Measurements from ENCODE around the gene PTPRU.

PTPRU gene

DNA sequence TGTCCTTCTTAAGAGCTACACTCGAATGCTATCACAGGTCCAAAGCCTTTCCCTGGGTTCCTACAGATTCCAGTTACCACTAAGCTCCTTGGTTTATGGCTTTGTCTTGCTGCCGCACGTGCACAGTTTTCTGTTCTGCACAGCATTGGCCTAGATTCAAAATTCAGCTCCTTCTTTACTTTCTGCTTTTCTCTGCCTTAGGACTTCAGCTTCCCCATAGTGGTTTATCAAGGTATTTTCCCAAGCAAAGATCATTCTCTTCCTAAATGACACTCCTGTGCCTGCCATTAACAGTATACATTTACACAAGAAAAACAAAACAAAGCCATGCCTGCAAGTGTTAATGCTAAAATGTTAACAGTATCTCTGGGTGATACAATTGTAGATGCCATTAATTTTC lies 41.8 kb downstream of the PTPRU start:
- TF ChIP-seq POLR2AphosphoS5 (IDR thresholded peaks at IDR 0.05; ENCODE audit: low read depth, low read length), result no peak

DNA sequence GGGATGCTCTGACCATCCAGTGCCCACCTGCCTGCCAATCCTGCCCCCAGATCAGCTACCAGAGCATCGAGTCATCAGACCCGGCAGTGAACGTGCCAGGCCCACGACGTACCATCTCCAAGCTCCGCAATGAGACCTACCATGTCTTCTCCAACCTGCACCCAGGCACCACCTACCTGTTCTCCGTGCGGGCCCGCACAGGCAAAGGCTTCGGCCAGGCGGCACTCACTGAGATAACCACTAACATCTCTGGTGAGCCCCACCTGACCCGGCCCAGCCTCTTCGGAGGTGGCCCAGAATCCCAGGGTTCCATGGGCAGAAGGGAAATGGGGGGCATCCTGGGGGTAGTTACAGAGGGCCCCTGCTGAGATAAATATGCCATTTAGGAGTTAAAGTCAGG lies 43.1 kb downstream of the PTPRU start:
- no peak for TF ChIP-seq FOXP2 (optimal IDR thresholded peaks at IDR 0.05; ENCODE audit: borderline replicate concordance, extremely low read depth, extremely low read length, insufficient read depth)
- no peak for TF ChIP-seq SIN3A (IDR thresholded peaks at IDR 0.05; ENCODE audit: borderline replicate concordance, insufficient read depth, low read length)
- TF ChIP-seq, protein P1, sequence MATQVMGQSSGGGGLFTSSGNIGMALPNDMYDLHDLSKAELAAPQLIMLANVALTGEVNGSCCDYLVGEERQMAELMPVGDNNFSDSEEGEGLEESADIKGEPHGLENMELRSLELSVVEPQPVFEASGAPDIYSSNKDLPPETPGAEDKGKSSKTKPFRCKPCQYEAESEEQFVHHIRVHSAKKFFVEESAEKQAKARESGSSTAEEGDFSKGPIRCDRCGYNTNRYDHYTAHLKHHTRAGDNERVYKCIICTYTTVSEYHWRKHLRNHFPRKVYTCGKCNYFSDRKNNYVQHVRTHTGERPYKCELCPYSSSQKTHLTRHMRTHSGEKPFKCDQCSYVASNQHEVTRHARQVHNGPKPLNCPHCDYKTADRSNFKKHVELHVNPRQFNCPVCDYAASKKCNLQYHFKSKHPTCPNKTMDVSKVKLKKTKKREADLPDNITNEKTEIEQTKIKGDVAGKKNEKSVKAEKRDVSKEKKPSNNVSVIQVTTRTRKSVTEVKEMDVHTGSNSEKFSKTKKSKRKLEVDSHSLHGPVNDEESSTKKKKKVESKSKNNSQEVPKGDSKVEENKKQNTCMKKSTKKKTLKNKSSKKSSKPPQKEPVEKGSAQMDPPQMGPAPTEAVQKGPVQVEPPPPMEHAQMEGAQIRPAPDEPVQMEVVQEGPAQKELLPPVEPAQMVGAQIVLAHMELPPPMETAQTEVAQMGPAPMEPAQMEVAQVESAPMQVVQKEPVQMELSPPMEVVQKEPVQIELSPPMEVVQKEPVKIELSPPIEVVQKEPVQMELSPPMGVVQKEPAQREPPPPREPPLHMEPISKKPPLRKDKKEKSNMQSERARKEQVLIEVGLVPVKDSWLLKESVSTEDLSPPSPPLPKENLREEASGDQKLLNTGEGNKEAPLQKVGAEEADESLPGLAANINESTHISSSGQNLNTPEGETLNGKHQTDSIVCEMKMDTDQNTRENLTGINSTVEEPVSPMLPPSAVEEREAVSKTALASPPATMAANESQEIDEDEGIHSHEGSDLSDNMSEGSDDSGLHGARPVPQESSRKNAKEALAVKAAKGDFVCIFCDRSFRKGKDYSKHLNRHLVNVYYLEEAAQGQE (IDR thresholded peaks at IDR 0.05; ENCODE audit: insufficient read depth in 1 of 2, low read depth in 2 of 2, low read length in 2 of 2), result no peak

DNA sequence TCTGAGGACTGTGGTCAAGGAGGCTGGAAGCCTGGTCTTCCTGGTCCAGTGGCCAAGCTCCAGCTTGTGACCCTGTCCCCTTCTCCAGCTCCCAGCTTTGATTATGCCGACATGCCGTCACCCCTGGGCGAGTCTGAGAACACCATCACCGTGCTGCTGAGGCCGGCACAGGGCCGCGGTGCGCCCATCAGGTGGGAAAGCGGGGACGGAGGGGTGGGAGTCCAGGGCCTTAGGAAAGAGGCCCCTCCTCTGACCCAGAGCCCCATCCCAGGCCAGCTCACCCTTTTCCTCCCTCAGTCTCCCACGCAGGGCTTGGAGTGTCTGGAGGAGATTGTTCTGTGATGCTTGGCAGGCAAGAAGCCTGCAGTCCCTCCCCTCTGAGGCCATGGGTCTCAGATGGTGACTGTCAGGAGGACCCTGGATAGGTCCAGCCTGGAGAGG lies 43.6 kb downstream of the PTPRU start:
- TF ChIP-seq TAF1 (IDR thresholded peaks at IDR 0.05; ENCODE audit: borderline replicate concordance, insufficient read depth, low read length) (no peak), SIN3A (IDR thresholded peaks at IDR 0.05; ENCODE audit: borderline replicate concordance, insufficient read depth, low read length) (no peak), POLR2AphosphoS5 (IDR thresholded peaks at IDR 0.05; ENCODE audit: low read depth, low read length) (no peak), FOXP2 (optimal IDR thresholded peaks at IDR 0.05; ENCODE audit: borderline replicate concordance, extremely low read depth, extremely low read length, insufficient read depth) (no peak)
- TF ChIP-seq, protein P1 (IDR thresholded peaks at IDR 0.05; ENCODE audit: insufficient read depth in 1 of 2, low read depth in 2 of 2, low read length in 2 of 2), result no peak

DNA sequence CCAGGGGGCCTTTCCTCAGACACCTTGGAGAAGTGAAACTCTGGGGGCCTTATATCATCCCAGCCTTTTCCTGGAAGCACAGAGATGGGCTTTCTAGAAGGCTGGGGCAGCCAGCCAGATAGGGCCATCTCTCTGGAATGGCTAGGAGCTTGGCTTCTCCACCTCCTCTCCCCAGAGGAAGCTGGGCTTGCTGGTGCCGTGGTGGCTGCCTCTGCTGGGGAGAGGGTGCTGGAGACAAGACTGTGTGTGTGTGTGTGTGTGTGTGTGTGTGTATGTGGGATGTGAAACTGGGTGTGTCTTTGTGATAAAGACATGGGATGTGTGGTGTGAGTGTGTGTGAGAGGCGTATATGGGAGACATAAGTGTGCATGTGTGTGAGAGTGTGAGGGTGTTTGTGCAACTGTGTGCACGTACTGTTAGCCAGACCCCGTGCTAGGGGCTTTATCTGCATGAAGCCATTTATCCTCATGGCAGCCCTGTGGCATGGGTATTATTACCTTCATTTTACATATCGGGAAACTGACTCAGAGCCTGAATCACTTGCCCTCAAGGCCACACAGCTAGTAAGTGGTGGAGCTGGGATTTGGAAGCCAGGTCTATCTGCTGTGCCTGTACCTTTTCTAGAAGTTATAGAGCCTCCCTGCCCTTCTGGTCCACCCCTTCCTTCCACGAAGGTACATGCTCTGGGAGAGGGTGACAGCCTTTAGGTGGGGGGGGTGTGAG lies 44.2 kb downstream of the PTPRU start:
- TF ChIP-seq SIN3A (IDR thresholded peaks at IDR 0.05; ENCODE audit: borderline replicate concordance, insufficient read depth, low read length) (no peak), FOXP2 (optimal IDR thresholded peaks at IDR 0.05; ENCODE audit: borderline replicate concordance, extremely low read depth, extremely low read length, insufficient read depth) (no peak)
- TF ChIP-seq, protein P1 (IDR thresholded peaks at IDR 0.05; ENCODE audit: insufficient read depth in 1 of 2, low read depth in 2 of 2, low read length in 2 of 2), result no peak

DNA sequence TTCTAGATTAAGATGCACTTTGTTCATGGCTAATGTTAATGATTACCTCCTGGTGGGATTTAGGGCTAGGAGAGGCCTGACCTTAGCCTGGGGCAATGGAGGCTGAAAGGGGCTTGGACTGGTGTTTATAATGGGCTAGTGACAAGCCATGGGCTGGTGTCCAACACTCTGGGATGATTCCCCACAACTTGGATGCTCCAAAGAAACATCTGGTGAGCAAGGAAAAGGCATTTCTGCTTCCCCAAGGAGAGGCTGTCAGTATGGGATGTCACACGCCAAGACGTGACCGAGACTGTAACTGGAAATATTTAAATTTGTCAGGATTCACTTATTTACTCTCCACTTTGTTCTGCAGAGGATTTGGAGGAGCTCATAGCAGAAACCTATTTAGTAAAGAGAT lies 45.2 kb downstream of the PTPRU start:
- no peak for TF ChIP-seq TAF1 (IDR thresholded peaks at IDR 0.05; ENCODE audit: borderline replicate concordance, insufficient read depth, low read length)
- TF ChIP-seq, protein P1 (IDR thresholded peaks at IDR 0.05; ENCODE audit: insufficient read depth in 1 of 2, low read depth in 2 of 2, low read length in 2 of 2), result no peak
- TF ChIP-seq POLR2AphosphoS5 (IDR thresholded peaks at IDR 0.05; ENCODE audit: low read depth, low read length), result no peak
- no peak for TF ChIP-seq SIN3A (IDR thresholded peaks at IDR 0.05; ENCODE audit: borderline replicate concordance, insufficient read depth, low read length)
- TF ChIP-seq FOXP2 (optimal IDR thresholded peaks at IDR 0.05; ENCODE audit: borderline replicate concordance, extremely low read depth, extremely low read length, insufficient read depth), result no peak
